Right ventricle myocardium superior (tissue), 1 donor: ENCODE measurements around the gene ACP7. TPM values are rescaled to one million over a fixed set of nuclear protein-coding genes. Genes with fewer than 3 reads are reported as not detected.

Source experiments
- ATAC-seq: fragments of 200-7000 bp; cut with Tn5 transposase; one replicate; pipeline ENCODE4 v1.9.1; 2020; ENCODE audit warnings: mild to moderate bottlenecking; ENCODE audit not compliant: poor library complexity
- DNase-seq: peaks from one replicate; pipeline ENCODE4 v3.0.0-alpha.2; 2020
- intact Hi-C: fragments of 100-400 bp; cut with DNase I; formaldehyde crosslinking; loops from one replicate; pipeline ENCODE4 v1.11.2; 2022
- total RNA-seq: library from RNA; stranded (reverse); fragmentation: NEBNext Ultra II Directional; extraction: Animal tissue kit (Norgen Biotek cat#: 25700); gene quantifications from one replicate; pipeline ENCODE4 v1.2.1, GENCODE V29; 2021
- donor health status: DM: no; HTN: yes; CAD: no; lungs with severe emphysema.

ACP7 gene
- total RNA-seq, 1 donor from 2014 or later: not detected

DNA sequence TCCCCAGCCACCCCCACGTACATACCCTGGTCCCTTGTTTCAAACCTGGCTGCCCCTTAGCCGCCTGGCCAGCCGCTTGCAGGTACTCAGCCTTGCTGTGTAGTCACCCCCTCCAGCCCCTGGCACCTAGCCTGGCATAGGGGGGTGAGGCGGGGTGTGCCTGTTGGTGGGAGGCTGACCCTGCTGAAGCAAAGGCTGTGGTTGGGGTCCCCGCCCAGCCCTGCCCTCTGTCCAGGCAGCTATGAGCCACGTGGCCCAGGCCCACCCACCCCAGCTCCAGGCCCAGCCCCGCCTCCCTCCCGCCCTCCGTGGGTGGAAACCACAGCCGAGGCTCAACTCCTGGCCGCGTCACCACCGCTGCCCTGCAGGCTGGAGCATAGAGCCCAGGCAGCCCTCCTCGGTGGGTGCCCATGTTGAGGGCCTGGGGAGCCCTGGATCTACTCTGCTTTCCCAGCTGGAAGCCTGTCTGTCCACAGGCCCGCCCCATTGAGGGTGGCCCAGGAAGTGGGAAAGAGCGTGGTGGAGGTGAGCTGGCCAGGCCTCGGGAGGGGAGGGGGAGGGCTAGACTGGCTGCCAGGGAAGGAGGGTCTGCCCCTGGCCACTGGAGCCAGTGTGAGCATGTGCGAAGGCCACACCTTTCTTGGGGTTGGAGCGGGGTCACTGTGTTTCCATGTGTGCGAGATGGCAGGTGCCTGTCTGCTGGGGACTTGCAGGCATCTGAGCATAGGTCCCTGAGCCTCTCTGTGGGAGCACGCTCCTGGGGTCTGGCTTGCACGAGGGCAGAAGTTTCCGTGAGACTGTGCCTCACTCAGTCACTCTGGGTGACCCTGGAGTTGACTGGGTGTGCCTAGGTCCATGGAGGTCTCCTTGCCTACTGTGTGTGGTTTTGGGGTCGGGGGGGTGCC is 72.4 kb downstream of the ACP7 start:
- intact Hi-C loops: no loop called here
- ATAC-seq (peak; percentile 18), DNase-seq (no peak)

GRCh38 chr19:39157275-39157996 is 73.3 kb downstream of the ACP7 start:
- intact Hi-C loops: no loop called here

DNA sequence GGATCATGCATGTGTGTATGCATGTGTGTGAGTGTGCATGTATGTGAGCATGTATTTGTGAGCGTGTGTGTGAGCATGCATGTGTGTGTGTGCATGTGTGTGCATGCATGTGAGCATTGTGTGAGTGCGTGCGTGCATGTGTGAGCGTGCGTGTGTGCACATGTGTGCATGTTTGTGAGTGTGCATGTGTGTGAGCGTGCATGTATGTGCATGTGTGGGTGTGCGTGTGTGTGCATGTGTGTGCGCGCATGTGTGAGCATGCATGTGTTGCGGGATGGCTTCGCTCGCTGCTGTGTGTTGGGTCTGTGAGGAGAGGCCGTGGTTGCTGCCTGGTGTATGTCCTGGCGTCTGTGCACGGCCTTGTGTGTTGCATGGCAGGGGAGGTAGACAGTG is 73.8 kb downstream of the ACP7 start:
- DNase-seq (no peak), ATAC-seq (no peak)
- intact Hi-C loops: no loop called here

More at GRCh38 chr19:39157275-39157996, 73.3 kb downstream of the ACP7 start:
- DNase-seq (no peak), ATAC-seq (no peak)

GRCh38 chr19:39158646-39159260 is 74.6 kb downstream of the ACP7 start:
- no peak for ATAC-seq
- intact Hi-C loops: no loop called here
- no peak for DNase-seq

DNA sequence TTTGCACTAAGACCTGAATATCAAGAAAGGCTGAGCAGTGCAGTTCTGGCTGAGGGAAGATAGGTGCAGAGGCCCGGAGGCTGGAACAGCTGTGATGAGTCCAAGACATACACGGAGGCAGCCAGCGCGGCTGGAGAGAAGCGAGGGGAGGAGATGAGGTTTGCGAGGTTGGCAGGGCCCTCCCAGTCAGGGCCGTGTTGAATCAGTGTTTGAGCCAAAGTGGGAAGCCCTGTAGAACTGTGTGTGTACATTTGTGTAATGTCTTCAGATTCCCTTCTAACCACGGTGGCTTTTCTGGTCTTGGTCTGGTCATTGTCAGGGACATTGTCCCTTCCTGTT is 76.3 kb downstream of the ACP7 start:
- DNase-seq: peak; percentile 72
- peak; percentile 46 for ATAC-seq
- intact Hi-C loops: no loop called here

Other genes with a start within 250 kb of the ACP7 start
- 158 TPM for gene HNRNPL, start 234.4 kb upstream of the ACP7 start, total RNA-seq
- gene RINL, start 206.1 kb upstream of the ACP7 start, total RNA-seq: 6.3 TPM
- gene SIRT2, start 184.8 kb upstream of the ACP7 start, total RNA-seq: 96.2 TPM
- gene NFKBIB, start 184.4 kb upstream of the ACP7 start, total RNA-seq: 14.5 TPM
- not detected for gene CCER2, start 172.2 kb upstream of the ACP7 start, total RNA-seq
- 14.5 TPM for gene SARS2, start 153.6 kb upstream of the ACP7 start, total RNA-seq
- 74.3 TPM for gene MRPS12, start 153.4 kb upstream of the ACP7 start, total RNA-seq
- gene FBXO17, start 108.6 kb upstream of the ACP7 start, total RNA-seq: 1.7 TPM
- 13.0 TPM for gene FBXO27, start 51.8 kb upstream of the ACP7 start, total RNA-seq
- gene PAK4, start 41.4 kb downstream of the ACP7 start, total RNA-seq: 14.0 TPM
- not detected for gene NCCRP1, start 112.6 kb downstream of the ACP7 start, total RNA-seq
- gene SYCN, start 119.9 kb downstream of the ACP7 start, total RNA-seq: not detected
- not detected for gene IFNL3, start 160.6 kb downstream of the ACP7 start, total RNA-seq
- not detected for gene IFNL4, start 164.5 kb downstream of the ACP7 start, total RNA-seq
- not detected for gene IFNL2, start 184.0 kb downstream of the ACP7 start, total RNA-seq
- gene IFNL1, start 212.0 kb downstream of the ACP7 start, total RNA-seq: not detected
- 0.40 TPM for gene LRFN1, start 236.5 kb downstream of the ACP7 start, total RNA-seq